OCI-LY7 (cell line): ENCODE results near the gene FBLN2. TPM values are rescaled to one million over a fixed set of nuclear protein-coding genes. Genes with fewer than 3 reads are reported as not detected.

ENCODE experiments used
- BruUV-seq: library from RNA; stranded (reverse); fragments of 400-500 nt; replicated peaks from 2 replicates; lab custom pipeline; 2021; lab: Mats Ljungman, UMichigan
- CTCF ChIA-PET: fragments of 300-600 bp; sonication (Branson Sonifier 250); formaldehyde crosslinking; loops from one replicate; lab custom pipeline; 2022; ENCODE audit warnings: antibody characterized with exemption; ENCODE audit not compliant: unreplicated experiment; lab: Charles Lee
- POLR2A ChIA-PET: fragments of 300-600 bp; sonication (Branson Sonifier 250); formaldehyde crosslinking; loops from one replicate; lab custom pipeline; 2022; ENCODE audit warnings: antibody characterized with exemption; lab: Charles Lee
- DNase-seq: peaks from one replicate; pipeline ENCODE4 v3.0.0-alpha.2; 2015; ENCODE audit warnings: low spot score
- H2AFZ ChIP-seq: fragments of 200-600 bp; sonication (generic), shearing (Covaris generic); 2 replicates; pipeline ENCODE4 v1.6.1; 2014; ENCODE audit warnings: mild to moderate bottlenecking, antibody characterized with exemption, low read length, moderate library complexity
- H3K27ac ChIP-seq: fragments of 200-600 bp; sonication (generic); 2 replicates; pipeline ENCODE4 v1.5.1; 2014; ENCODE audit warnings: mixed run types, low read depth, mild to moderate bottlenecking, moderate library complexity, low read length, inconsistent platforms; ENCODE audit not compliant: poor library complexity, severe bottlenecking
- H3K36me3 ChIP-seq: fragments of 200-600 bp; sonication (generic); 2 replicates; pipeline ENCODE4 v1.6.1; 2014; ENCODE audit warnings: mild to moderate bottlenecking, antibody characterized with exemption, low read length, moderate library complexity, mixed read lengths; ENCODE audit not compliant: insufficient read depth
- H3K4me1 ChIP-seq: fragments of 200-600 bp; sonication (generic); 2 replicates; pipeline ENCODE4 v1.5.1; 2014; ENCODE audit warnings: mild to moderate bottlenecking, low read length; ENCODE audit not compliant: insufficient read depth, poor library complexity, severe bottlenecking
- H3K4me2 ChIP-seq: fragments of 200-600 bp; sonication (generic); 2 replicates; pipeline ENCODE4 v1.6.1; 2014; ENCODE audit warnings: mild to moderate bottlenecking, low read length
- H3K4me3 ChIP-seq: fragments of 200-600 bp; sonication (generic); 2 replicates; pipeline ENCODE4 v1.5.1; 2014; ENCODE audit warnings: mild to moderate bottlenecking, low read depth, low read length; ENCODE audit not compliant: poor library complexity, severe bottlenecking
- H3K79me2 ChIP-seq: fragments of 200-600 bp; sonication (generic); 2 replicates; pipeline ENCODE4 v1.6.1; 2016; ENCODE audit warnings: low read depth, mild to moderate bottlenecking, low read length, moderate library complexity, mixed read lengths; ENCODE audit not compliant: insufficient read depth
- H3K9me2 ChIP-seq: fragments of 200-600 bp; sonication (generic); 2 replicates; pipeline ENCODE4 v1.6.1; 2016; ENCODE audit warnings: mild to moderate bottlenecking, low read length, mixed read lengths; ENCODE audit not compliant: insufficient read depth
- H3K9me3 ChIP-seq: fragments of 200-600 bp; sonication (generic); 2 replicates; pipeline ENCODE4 v1.6.1; 2014; ENCODE audit warnings: mild to moderate bottlenecking, mixed run types, low read length, mixed read lengths
- H4K20me1 ChIP-seq: fragments of 200-600 bp; sonication (generic); 2 replicates; pipeline ENCODE4 v1.6.1; 2014; ENCODE audit warnings: mild to moderate bottlenecking, antibody characterized with exemption, low read length, moderate library complexity, mixed read lengths; ENCODE audit not compliant: insufficient read depth
- EZH2phosphoT487 ChIP-seq: fragments of 200-600 bp; sonication (generic); IDR thresholded peaks from 2 replicates; pipeline ENCODE4 v1.6.1; 2018; ENCODE audit warnings: low read depth, borderline replicate concordance, mild to moderate bottlenecking, mixed run types, antibody characterized with exemption, low read length, moderate library complexity, mixed read lengths
- intact Hi-C: fragments of 100-400 bp; cut with micrococcal nuclease; formaldehyde crosslinking; loops from one replicate; pipeline ENCODE4 v1.10.0; 2022; ENCODE audit not compliant: unreplicated experiment
- total RNA-seq, 2 experiments: library from RNA; depleted of rRNA in 1 of 2; stranded (reverse); fragments of >200 nt in 1 of 2; shearing (Covaris generic) in 1 of 2; gene quantifications; 2 replicates each; pipeline ENCODE4 v1.2.3, GENCODE V29; 2014 to 2022
- TF ChIP-seq, protein P1 (sequence below): fragments of 200-600 bp; sonication (generic); conservative IDR thresholded peaks from 2 replicates; pipeline ENCODE4 v1.5.1; 2014; ENCODE audit warnings: mild to moderate bottlenecking, antibody characterized with exemption, low read length, moderate library complexity, mixed read lengths

Gene FBLN2
- total RNA-seq, 2 experiments from 2014 or later = not detected

DNA sequence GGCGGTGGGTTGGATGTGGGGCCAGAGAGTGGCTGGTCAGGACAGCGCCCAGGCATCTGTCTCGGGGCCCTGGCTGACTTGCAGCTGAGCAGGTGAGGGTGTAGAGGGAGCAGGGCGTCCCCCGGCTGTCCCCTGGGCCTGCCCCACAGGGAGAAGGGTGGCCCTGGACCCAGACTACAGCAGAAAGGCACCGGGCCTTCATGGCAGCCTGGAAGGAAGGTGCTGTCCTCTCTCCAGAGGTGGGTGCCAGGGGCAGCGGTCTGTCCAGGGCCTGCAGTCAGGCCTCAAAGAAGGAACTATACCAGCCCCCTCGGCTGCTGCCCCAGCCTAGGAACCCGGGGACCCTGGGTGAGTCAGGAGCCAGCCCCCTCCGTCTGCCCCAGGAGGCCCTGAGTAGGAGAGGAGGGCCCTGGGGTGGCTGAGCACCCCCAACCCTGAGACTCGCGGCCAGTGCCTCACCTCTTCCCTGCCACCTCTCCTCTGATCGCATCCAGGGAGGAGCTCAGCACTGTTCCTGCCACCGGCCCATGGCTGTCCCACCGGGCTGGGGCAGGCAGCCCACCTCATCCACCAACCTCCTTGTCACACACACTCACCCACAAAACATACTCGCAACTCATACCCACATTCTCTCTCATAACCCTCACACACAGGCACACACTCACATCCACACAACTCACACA is 133.5 kb downstream of the FBLN2 start:
- Histone ChIP-seq H3K4me2 (no peak overlapping the region), H3K79me2 (no peaks in the 10 kb centered on the region), H2AFZ (no peak overlapping the region), H4K20me1 (no peaks in the 10 kb centered on the region), H3K9me3 (no peaks in the 10 kb centered on the region), H3K36me3 (no peaks in the 10 kb centered on the region), H3K27ac (no peak overlapping the region), H3K4me1 (no peaks in the 10 kb centered on the region), H3K9me2 (no peaks in the 10 kb centered on the region), H3K4me3 (no peak overlapping the region)
- CTCF ChIA-PET = no interaction called here
- POLR2A ChIA-PET = no interaction called here
- BruUV-seq = no TSS peak
- no peak for DNase-seq
- TF ChIP-seq, protein P1, sequence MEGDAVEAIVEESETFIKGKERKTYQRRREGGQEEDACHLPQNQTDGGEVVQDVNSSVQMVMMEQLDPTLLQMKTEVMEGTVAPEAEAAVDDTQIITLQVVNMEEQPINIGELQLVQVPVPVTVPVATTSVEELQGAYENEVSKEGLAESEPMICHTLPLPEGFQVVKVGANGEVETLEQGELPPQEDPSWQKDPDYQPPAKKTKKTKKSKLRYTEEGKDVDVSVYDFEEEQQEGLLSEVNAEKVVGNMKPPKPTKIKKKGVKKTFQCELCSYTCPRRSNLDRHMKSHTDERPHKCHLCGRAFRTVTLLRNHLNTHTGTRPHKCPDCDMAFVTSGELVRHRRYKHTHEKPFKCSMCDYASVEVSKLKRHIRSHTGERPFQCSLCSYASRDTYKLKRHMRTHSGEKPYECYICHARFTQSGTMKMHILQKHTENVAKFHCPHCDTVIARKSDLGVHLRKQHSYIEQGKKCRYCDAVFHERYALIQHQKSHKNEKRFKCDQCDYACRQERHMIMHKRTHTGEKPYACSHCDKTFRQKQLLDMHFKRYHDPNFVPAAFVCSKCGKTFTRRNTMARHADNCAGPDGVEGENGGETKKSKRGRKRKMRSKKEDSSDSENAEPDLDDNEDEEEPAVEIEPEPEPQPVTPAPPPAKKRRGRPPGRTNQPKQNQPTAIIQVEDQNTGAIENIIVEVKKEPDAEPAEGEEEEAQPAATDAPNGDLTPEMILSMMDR = no peak
- TF ChIP-seq EZH2phosphoT487 = no peak
- intact Hi-C loops = no loop called here

DNA sequence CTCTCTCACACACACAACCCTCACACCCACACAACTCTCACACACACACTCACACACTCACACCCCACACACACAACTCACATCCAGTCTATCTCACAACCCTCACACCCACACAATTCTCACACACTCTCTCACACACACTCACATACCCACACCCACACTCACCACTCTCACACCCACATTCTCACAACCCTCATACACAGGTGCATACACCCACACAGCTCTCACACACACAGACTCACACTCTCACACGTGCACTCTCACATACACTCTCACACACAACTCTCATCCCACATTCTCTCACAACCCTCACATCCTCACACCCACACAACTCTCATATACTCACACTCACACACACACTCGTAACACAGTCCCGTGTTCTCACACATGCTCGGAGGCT is 134.4 kb downstream of the FBLN2 start:
- ChIA-PET CTCF (no interaction called here), POLR2A (no interaction called here)
- Histone ChIP-seq H3K4me2 (no peak overlapping the region), H3K9me3 (no peaks in the 10 kb centered on the region), H3K27ac (no peak overlapping the region), H3K4me3 (no peak overlapping the region), H2AFZ (no peak overlapping the region), H3K4me1 (no peaks in the 10 kb centered on the region), H3K9me2 (no peaks in the 10 kb centered on the region), H3K79me2 (no peaks in the 10 kb centered on the region), H4K20me1 (no peaks in the 10 kb centered on the region), H3K36me3 (no peaks in the 10 kb centered on the region)
- no peak for DNase-seq
- no TSS peak for BruUV-seq
- TF ChIP-seq, protein P1 = no peak
- no peak for TF ChIP-seq EZH2phosphoT487
- intact Hi-C loops = no loop called here

DNA sequence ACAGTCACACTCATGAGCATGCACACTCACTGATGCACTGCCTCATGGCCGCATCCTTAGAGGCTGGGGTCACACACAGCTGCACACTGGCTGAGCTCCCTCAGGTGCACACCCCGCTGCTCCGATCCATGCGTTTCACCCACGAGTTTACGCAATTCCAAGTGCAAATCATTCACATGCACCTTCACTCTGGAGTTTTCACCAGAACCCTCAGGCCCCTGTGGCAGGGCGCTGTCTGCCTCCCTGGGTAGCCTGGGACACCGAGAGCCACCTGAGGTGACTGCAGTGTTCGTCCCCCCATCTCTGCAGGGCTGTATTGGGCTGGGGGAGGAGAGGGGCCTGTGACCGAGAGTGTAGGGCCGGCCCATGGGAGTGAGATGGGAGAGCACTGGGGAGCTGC is 134.8 kb downstream of the FBLN2 start:
- no peaks in the 10 kb centered on the region for H3K9me2 ChIP-seq
- H4K20me1 ChIP-seq = no peaks in the 10 kb centered on the region
- DNase-seq = no peak
- TF ChIP-seq EZH2phosphoT487 = no peak
- TF ChIP-seq, protein P1 = no peak
- H3K4me3 ChIP-seq = no peak overlapping the region
- no peak overlapping the region for H3K27ac ChIP-seq
- H3K9me3 ChIP-seq = no peaks in the 10 kb centered on the region
- no TSS peak for BruUV-seq
- ChIA-PET POLR2A (no interaction called here), CTCF (no interaction called here)
- H2AFZ ChIP-seq = no peak overlapping the region
- no peak overlapping the region for H3K4me2 ChIP-seq
- H3K4me1 ChIP-seq = no peaks in the 10 kb centered on the region
- no peaks in the 10 kb centered on the region for H3K36me3 ChIP-seq
- intact Hi-C loops = no loop called here
- no peaks in the 10 kb centered on the region for H3K79me2 ChIP-seq
